ENCODE data around the gene ENAH.

ENAH gene

GRCh38 chr1:225470211-225471108 is 182.5 kb downstream of the ENAH start:
- DNase-seq (ENCODE audit: low spot score), result no peak

- no peak for DNase-seq (ENCODE audit: low spot score)
Observed at GRCh38 chr1:225469051-225469450, 183.9 kb downstream of the ENAH start.

- DNase-seq (ENCODE audit: low spot score), result no peak
Observed at GRCh38 chr1:225468270-225469020, 184.5 kb downstream of the ENAH start.

GRCh38 chr1:225467193-225468020 is 185.5 kb downstream of the ENAH start:
- peak; percentile 76 for DNase-seq (ENCODE audit: low spot score)

- DNase-seq (ENCODE audit: low spot score), result no peak
Observed at GRCh38 chr1:225466848-225467192, 186.1 kb downstream of the ENAH start.

GRCh38 chr1:225465793-225466517 is 187.0 kb downstream of the ENAH start:
- no peak for DNase-seq (ENCODE audit: low spot score)

GRCh38 chr1:225464851-225465792 is 187.8 kb downstream of the ENAH start:
- no peak for DNase-seq (ENCODE audit: low spot score)

- DNase-seq (ENCODE audit: low spot score), result no peak
Observed at GRCh38 chr1:225462714-225463574, 190.0 kb downstream of the ENAH start.

- DNase-seq (ENCODE audit: low spot score), result no peak
Observed at GRCh38 chr1:225462429-225462713, 190.6 kb downstream of the ENAH start.

- no peak for DNase-seq (ENCODE audit: low spot score)
Observed at GRCh38 chr1:225461533-225462428, 191.1 kb downstream of the ENAH start.

GRCh38 chr1:225460737-225461532 is 192.0 kb downstream of the ENAH start:
- DNase-seq (ENCODE audit: low spot score), result no peak

GRCh38 chr1:225460021-225460736 is 192.7 kb downstream of the ENAH start:
- peak; percentile 58 for DNase-seq (ENCODE audit: low spot score)

- DNase-seq (ENCODE audit: low spot score), result peak; percentile 62
Observed at GRCh38 chr1:225458222-225458631, 194.7 kb downstream of the ENAH start.

- peak; percentile 91 for DNase-seq (ENCODE audit: low spot score)
Observed at GRCh38 chr1:225454733-225455132, 198.2 kb downstream of the ENAH start.

GRCh38 chr1:225453797-225454648 is 198.9 kb downstream of the ENAH start:
- no peak for DNase-seq (ENCODE audit: low spot score)

GRCh38 chr1:225451840-225452515 is 200.9 kb downstream of the ENAH start:
- no peak for DNase-seq (ENCODE audit: low spot score)
